ENCODE measurements around the gene LMAN1L.

The LMAN1L gene

DNA sequence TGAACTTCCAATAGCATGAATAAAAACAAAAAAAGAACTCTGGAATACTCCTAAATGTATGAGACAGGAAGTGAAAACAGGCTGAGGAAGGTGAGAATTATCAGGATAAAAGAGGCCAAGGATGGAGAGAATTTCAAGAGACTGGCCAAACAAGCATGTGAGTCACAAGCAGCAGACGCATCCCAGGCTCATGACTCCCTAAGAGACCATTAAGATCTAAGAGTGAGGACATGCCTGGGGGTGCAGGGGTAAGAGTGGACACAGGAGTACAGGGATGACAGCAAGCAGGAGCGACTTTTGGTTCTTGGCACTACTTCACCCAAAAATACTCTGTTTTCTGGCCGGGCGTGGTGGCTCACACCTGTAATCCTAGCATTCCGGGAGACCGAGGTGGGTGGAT is 53.5 kb downstream of the LMAN1L start:
- no peak overlapping the region for H3K27ac ChIP-seq (ENCODE audit: low read depth, low read length)
- peaks cover 0 to 7% (median 2%) of the 10 kb centered on the region in 5 donors for H3K36me3 ChIP-seq (ENCODE audit: control insufficient read depth in 5 of 5, insufficient read depth in 5 of 5, low read length in 5 of 5)
- no peaks in the 10 kb centered on the region for H3K27me3 ChIP-seq (ENCODE audit: control insufficient read depth in 5 of 5, insufficient read depth in 4 of 5, low read length in 5 of 5)
- H3K4me1 ChIP-seq (ENCODE audit: control insufficient read depth in 5 of 5, insufficient read depth in 5 of 5, low read length in 5 of 5), result peaks cover 9 to 56% (median 49%) of the 10 kb centered on the region in 5 donors
- H3K9ac ChIP-seq (ENCODE audit: low read length in 5 of 5), result no peak overlapping the region
- no peaks in the 10 kb centered on the region for H3K9me3 ChIP-seq (ENCODE audit: control insufficient read depth in 5 of 5, low read length in 5 of 5)
- no peak overlapping the region for H3K4me3 ChIP-seq (ENCODE audit: low read depth in 1 of 5, low read length in 5 of 5)

DNA sequence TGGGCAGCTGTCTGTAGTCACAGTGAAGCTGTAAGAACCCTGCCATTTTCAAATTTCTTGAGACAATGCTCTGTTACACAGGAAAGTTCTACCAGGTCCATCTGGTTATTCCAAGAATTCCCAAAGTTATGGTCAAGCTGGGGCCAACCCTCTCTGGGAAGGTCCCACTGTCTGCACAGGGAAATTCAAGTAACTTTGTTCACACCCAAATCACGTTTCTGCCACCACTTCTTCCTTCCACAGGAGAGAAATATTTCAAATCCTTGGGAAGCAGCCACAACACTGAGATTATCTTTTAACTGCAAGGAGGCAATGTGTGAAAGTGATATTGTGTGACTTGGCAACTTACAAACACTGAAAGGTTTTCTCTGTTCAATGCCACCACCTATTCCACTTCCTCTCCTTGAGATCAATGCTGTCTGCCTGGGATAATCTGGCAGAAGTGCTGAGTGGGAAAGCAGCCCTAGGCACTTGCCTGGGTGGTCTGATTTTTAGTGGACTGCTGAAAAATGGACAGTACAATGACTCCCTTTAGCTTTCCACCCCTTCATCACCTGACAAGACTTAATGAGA is 54.9 kb downstream of the LMAN1L start:
- Histone ChIP-seq H3K4me1 (ENCODE audit: control insufficient read depth in 5 of 5, insufficient read depth in 5 of 5, low read length in 5 of 5) (peaks cover 9 to 70% (median 59%) of the 10 kb centered on the region in 5 donors), H3K27ac (ENCODE audit: low read depth, low read length) (no peak overlapping the region), H3K9me3 (ENCODE audit: control insufficient read depth in 5 of 5, low read length in 5 of 5) (no peaks in the 10 kb centered on the region), H3K4me3 (ENCODE audit: low read depth in 1 of 5, low read length in 5 of 5) (no peak overlapping the region), H3K9ac (ENCODE audit: low read length in 5 of 5) (peak overlapping the region in 1 of 5 donors; percentile 23), H3K27me3 (ENCODE audit: control insufficient read depth in 5 of 5, insufficient read depth in 4 of 5, low read length in 5 of 5) (no peaks in the 10 kb centered on the region), H3K36me3 (ENCODE audit: control insufficient read depth in 5 of 5, insufficient read depth in 5 of 5, low read length in 5 of 5) (peaks cover 0 to 7% (median 2%) of the 10 kb centered on the region in 5 donors)

DNA sequence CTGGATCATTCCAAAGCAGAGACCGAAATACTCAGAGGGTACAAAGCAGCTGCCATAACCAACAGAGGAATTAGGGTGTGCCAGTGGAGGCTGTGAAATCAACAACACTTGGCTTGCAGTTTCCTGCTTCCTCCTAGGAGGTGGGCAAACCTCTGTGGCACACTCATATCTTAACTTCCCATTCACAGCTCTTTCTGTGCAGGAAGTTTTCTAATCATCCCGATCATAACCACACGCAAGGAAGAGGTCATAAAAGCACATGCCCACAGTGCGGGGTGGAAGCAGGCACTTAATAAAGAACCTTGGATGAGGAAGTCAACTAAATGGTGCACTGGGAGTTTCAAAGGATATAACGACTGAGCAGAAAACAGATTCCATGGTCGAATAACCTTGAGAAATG is 55.4 kb downstream of the LMAN1L start:
- H3K9ac ChIP-seq (ENCODE audit: low read length in 5 of 5), result peak overlapping the region in 1 of 5 donors; percentile 23
- H3K9me3 ChIP-seq (ENCODE audit: control insufficient read depth in 5 of 5, low read length in 5 of 5), result no peaks in the 10 kb centered on the region
- H3K27ac ChIP-seq (ENCODE audit: low read depth, low read length), result no peak overlapping the region
- no peaks in the 10 kb centered on the region for H3K27me3 ChIP-seq (ENCODE audit: control insufficient read depth in 5 of 5, insufficient read depth in 4 of 5, low read length in 5 of 5)
- H3K4me3 ChIP-seq (ENCODE audit: low read depth in 1 of 5, low read length in 5 of 5), result no peak overlapping the region
- H3K4me1 ChIP-seq (ENCODE audit: control insufficient read depth in 5 of 5, insufficient read depth in 5 of 5, low read length in 5 of 5), result peaks cover 9 to 73% (median 62%) of the 10 kb centered on the region in 5 donors
- peaks cover 0 to 7% (median 2%) of the 10 kb centered on the region in 5 donors for H3K36me3 ChIP-seq (ENCODE audit: control insufficient read depth in 5 of 5, insufficient read depth in 5 of 5, low read length in 5 of 5)

DNA sequence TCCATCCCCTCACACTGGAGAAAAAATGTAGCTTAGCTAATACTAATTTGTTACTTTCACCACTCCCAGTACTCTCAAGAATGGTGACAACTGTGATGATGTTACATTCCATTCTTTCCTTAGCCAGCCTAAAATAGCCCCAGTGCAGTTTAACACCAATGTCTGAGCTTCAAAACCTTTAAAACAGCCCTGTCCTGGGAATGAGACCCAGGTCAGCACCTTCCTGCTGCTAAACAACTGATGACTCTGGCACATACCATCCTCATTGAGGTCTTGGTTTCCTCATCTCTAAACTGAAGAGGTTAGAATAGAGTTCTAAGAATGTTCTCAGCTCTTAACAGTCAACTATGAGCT is 56.7 kb downstream of the LMAN1L start:
- no peaks in the 10 kb centered on the region for H3K27me3 ChIP-seq (ENCODE audit: control insufficient read depth in 5 of 5, insufficient read depth in 4 of 5, low read length in 5 of 5)
- H3K9me3 ChIP-seq (ENCODE audit: control insufficient read depth in 5 of 5, low read length in 5 of 5), result no peaks in the 10 kb centered on the region
- peak overlapping the region in 4 of 5 donors; percentile 9 to 49 (median 20) for H3K9ac ChIP-seq (ENCODE audit: low read length in 5 of 5)
- H3K4me3 ChIP-seq (ENCODE audit: low read depth in 1 of 5, low read length in 5 of 5), result peak overlapping the region in 2 of 5 donors; percentile 51 to 52
- peaks cover 0 to 7% (median under 1%) of the 10 kb centered on the region in 5 donors for H3K36me3 ChIP-seq (ENCODE audit: control insufficient read depth in 5 of 5, insufficient read depth in 5 of 5, low read length in 5 of 5)
- H3K4me1 ChIP-seq (ENCODE audit: control insufficient read depth in 5 of 5, insufficient read depth in 5 of 5, low read length in 5 of 5), result peaks cover 12 to 80% (median 67%) of the 10 kb centered on the region in 5 donors
- peak overlapping the region; percentile 51 for H3K27ac ChIP-seq (ENCODE audit: low read depth, low read length)

DNA sequence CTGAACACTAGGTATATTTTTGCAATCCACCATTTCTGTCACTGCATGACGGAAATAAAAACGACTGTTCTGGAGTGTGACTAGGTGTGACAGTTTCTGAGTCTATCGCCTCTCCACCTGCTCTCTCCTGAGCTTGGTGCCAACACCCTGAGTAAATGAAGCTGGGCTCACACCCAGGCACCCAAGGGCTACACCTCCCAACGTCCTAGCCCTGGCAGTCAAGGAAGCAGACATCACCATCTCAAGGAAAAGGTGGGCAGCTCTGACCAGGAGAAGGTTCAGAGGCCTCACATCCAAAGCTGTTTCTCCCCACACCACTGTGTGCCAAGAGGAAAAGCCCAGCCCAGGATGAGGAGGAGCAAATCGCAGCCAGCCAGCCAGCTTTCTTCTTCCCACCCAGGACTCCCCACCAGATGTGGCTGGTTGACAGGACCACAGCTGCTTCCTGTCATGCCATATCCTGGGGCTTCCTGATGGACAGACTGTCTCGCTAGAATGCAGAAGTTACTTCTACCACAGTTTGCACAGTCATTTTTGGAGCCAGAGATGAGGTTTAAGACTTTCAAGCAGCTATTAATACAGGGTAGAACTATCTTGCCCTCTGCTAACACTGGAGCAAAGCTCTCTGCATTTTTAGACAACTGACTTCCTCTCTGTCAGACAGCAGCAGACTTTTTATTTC is 57.2 kb downstream of the LMAN1L start:
- H3K4me3 ChIP-seq (ENCODE audit: low read depth in 1 of 5, low read length in 5 of 5), result peak overlapping the region in 3 of 5 donors; percentile 12 to 52 (median 51)
- H3K9me3 ChIP-seq (ENCODE audit: control insufficient read depth in 5 of 5, low read length in 5 of 5), result no peaks in the 10 kb centered on the region
- H3K4me1 ChIP-seq (ENCODE audit: control insufficient read depth in 5 of 5, insufficient read depth in 5 of 5, low read length in 5 of 5), result peaks cover 12 to 80% (median 67%) of the 10 kb centered on the region in 5 donors
- H3K27me3 ChIP-seq (ENCODE audit: control insufficient read depth in 5 of 5, insufficient read depth in 4 of 5, low read length in 5 of 5), result no peaks in the 10 kb centered on the region
- peak overlapping the region; percentile 51 for H3K27ac ChIP-seq (ENCODE audit: low read depth, low read length)
- peaks cover 0 to 7% (median 0%) of the 10 kb centered on the region in 5 donors for H3K36me3 ChIP-seq (ENCODE audit: control insufficient read depth in 5 of 5, insufficient read depth in 5 of 5, low read length in 5 of 5)
- peak overlapping the region in 4 of 5 donors; percentile 9 to 49 (median 20) for H3K9ac ChIP-seq (ENCODE audit: low read length in 5 of 5)

DNA sequence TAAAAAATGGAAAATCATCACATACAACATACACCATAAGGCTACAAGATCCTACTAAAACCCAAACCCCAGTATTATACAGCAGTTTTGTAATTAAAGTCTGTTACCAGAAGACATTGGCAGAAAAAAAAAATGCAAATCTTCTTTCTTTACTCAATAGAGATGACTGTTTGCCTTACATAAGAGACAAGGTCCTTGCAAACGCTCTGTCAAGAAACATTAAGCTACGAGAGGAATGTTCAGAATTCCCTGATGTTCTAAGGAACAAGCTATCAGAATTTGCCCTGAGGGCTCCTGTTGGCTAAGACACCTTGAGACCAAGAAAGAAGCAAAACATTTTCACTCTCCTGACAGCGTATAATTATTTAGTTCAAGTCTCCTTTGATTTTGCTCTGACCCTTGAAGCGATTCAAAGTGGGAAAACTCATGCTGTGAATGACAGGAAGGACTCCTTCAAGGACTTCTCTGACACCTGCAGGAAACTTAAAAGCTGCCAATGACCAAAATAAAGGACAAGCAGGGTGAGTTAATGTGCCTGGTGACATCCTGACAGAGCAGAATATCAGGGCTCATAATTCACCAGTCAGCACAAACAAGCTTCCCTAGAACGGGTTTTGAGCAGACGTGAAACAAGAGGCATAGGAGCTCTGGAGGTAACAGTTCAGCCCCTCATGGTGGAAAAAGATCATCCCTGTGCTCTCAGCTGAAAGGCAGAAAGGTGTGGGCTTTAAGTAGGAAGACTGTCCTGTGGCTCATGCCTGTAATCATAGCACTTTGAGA is 58.0 kb downstream of the LMAN1L start:
- Histone ChIP-seq H3K27me3 (ENCODE audit: control insufficient read depth in 5 of 5, insufficient read depth in 4 of 5, low read length in 5 of 5) (no peaks in the 10 kb centered on the region), H3K4me1 (ENCODE audit: control insufficient read depth in 5 of 5, insufficient read depth in 5 of 5, low read length in 5 of 5) (peaks cover 12 to 75% (median 66%) of the 10 kb centered on the region in 5 donors), H3K4me3 (ENCODE audit: low read depth in 1 of 5, low read length in 5 of 5) (peak overlapping the region in 2 of 5 donors; percentile 5 to 44), H3K27ac (ENCODE audit: low read depth, low read length) (peak overlapping the region; percentile 51), H3K9ac (ENCODE audit: low read length in 5 of 5) (peak overlapping the region; percentile 4 to 62 (median 17)), H3K9me3 (ENCODE audit: control insufficient read depth in 5 of 5, low read length in 5 of 5) (no peaks in the 10 kb centered on the region), H3K36me3 (ENCODE audit: control insufficient read depth in 5 of 5, insufficient read depth in 5 of 5, low read length in 5 of 5) (peaks cover 0 to 7% (median 0%) of the 10 kb centered on the region in 5 donors)

DNA sequence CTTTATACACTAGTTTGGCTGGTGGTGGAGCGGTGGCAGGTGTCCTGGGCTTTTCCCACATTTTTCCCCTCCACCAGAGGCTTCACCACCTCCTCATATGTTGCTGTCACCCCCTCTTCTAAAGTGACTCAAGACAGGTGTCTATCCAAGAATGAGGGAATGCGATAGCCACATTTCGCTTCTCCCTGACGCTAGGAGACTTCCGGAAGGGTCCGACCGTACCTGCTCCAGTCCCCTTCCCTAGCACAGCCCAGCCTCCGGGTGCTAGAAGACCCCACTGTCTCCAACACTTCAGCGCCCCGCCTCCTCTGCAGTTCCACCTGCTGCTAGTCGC is 60.0 kb downstream of the LMAN1L start:
- peak overlapping the region; percentile 90 to 95 (median 94) for H3K4me3 ChIP-seq (ENCODE audit: low read depth in 1 of 5, low read length in 5 of 5)
- peaks cover 12 to 57% (median 51%) of the 10 kb centered on the region in 5 donors for H3K4me1 ChIP-seq (ENCODE audit: control insufficient read depth in 5 of 5, insufficient read depth in 5 of 5, low read length in 5 of 5)
- no peaks in the 10 kb centered on the region for H3K9me3 ChIP-seq (ENCODE audit: control insufficient read depth in 5 of 5, low read length in 5 of 5)
- H3K9ac ChIP-seq (ENCODE audit: low read length in 5 of 5), result peak overlapping the region; percentile 59 to 95 (median 91)
- no peaks in the 10 kb centered on the region for H3K27me3 ChIP-seq (ENCODE audit: control insufficient read depth in 5 of 5, insufficient read depth in 4 of 5, low read length in 5 of 5)
- H3K27ac ChIP-seq (ENCODE audit: low read depth, low read length), result peak overlapping the region; percentile 85
- no peaks in the 10 kb centered on the region for H3K36me3 ChIP-seq (ENCODE audit: control insufficient read depth in 5 of 5, insufficient read depth in 5 of 5, low read length in 5 of 5)

DNA sequence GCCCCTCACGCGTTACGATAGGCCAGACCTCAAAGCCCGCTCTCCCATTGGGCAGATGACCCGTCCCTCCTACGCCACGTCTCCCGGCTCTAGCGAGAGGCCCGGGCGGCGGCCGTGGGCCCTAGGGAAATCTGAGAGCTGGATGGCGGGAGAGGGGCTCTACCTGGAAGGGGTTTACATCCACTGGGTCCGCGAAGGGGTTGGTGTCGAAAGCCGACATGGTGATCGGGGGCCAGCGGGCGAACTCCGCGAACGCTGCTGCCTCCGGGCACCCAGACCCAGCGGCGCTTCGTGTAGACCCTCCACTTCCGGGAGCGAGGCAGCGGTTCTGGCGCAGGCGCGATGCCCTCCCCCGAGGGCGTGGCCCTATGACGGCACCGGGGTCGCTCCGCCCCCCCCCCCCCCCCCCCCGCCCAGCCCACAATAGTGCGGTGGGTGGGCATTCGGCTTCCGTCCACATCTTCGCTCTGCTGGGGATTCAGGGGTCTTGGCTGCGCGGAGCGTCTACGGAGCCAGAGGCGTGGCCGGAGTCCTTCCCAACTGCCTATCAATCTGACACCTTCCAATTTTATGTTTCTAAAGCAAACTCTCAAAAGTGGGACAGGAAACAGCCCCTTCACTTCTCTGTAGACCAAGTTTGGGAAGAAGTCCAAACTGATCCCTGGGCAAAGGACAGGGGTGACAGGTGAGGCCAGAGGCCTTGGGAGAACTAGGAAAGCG is 60.6 kb downstream of the LMAN1L start, which contains the start of gene SCAMP2:
SCAMP2 (minus strand) TSS at position 330 of the 720 bp plus-strand sequence; CDS start at position 220, 110 bp downstream.
- no peaks in the 10 kb centered on the region for H3K9me3 ChIP-seq (ENCODE audit: control insufficient read depth in 5 of 5, low read length in 5 of 5)
- peak within 1 kb of the TSS; percentile 85 for H3K27ac ChIP-seq (ENCODE audit: low read depth, low read length)
- H3K4me3 ChIP-seq (ENCODE audit: low read depth in 1 of 5, low read length in 5 of 5), result peak within 1 kb of the TSS; percentile 90 to 95 (median 94)
- no peaks in the 10 kb centered on the region for H3K36me3 ChIP-seq (ENCODE audit: control insufficient read depth in 5 of 5, insufficient read depth in 5 of 5, low read length in 5 of 5)
- peak within 1 kb of the TSS; percentile 59 to 95 (median 91) for H3K9ac ChIP-seq (ENCODE audit: low read length in 5 of 5)
- no peaks in the 10 kb centered on the region for H3K27me3 ChIP-seq (ENCODE audit: control insufficient read depth in 5 of 5, insufficient read depth in 4 of 5, low read length in 5 of 5)
- H3K4me1 ChIP-seq (ENCODE audit: control insufficient read depth in 5 of 5, insufficient read depth in 5 of 5, low read length in 5 of 5), result peaks cover 10 to 52% (median 46%) of the 10 kb centered on the region in 5 donors

DNA sequence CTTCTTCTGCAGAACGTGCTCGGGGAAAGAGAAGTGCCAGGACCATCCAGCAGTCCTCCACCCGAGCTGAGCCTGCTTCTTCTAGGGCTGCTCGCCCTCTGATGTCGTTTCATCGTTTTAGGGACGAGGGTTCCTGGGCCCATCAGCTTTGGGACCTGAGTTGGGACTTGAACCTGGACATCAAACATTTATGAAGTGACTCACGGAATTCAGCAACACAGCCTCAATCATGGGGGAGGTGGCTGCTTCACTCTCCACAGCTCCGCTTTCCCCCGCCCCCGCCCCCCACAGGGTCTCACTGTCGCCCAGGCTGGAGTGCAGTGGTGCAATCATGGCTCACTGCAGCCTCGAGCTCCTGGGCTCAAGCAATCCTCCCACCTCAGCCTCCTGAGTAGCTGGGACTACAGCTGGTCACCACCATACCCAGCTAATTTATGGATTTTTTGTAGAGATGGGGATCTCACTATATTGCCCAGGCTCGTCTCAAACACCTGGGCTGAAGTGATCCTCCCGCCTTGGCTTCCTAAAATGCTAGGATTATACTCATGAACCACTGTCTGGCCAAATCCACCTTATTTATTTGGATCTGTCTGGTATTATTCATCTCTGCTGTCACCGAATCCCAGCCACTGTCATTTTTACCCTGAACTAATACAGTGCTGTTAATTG is 61.3 kb downstream of the LMAN1L start:
- Histone ChIP-seq H3K4me1 (ENCODE audit: control insufficient read depth in 5 of 5, insufficient read depth in 5 of 5, low read length in 5 of 5) (peaks cover 10 to 45% (median 39%) of the 10 kb centered on the region in 5 donors), H3K36me3 (ENCODE audit: control insufficient read depth in 5 of 5, insufficient read depth in 5 of 5, low read length in 5 of 5) (no peaks in the 10 kb centered on the region), H3K4me3 (ENCODE audit: low read depth in 1 of 5, low read length in 5 of 5) (peak overlapping the region; percentile 81 to 94 (median 94)), H3K9me3 (ENCODE audit: control insufficient read depth in 5 of 5, low read length in 5 of 5) (no peaks in the 10 kb centered on the region), H3K27ac (ENCODE audit: low read depth, low read length) (peak overlapping the region; percentile 62), H3K9ac (ENCODE audit: low read length in 5 of 5) (peak overlapping the region in 4 of 5 donors; percentile 69 to 95 (median 72)), H3K27me3 (ENCODE audit: control insufficient read depth in 5 of 5, insufficient read depth in 4 of 5, low read length in 5 of 5) (no peaks in the 10 kb centered on the region)

Measured in subcutaneous abdominal adipose tissue (tissue), 5 donors.